AG09319 (cell line): ENCODE results near the gene OGFR.

ENCODE experiments used
- DNase-seq: peaks from one replicate; pipeline ENCODE4 v3.0.0-alpha.2; 2010; ENCODE audit warnings: low read depth; ENCODE audit errors: extremely low read depth
- CTCF ChIP-seq: IDR thresholded peaks from 2 replicates; pipeline ENCODE4 v1.5.1; 2011; ENCODE audit warnings: low read depth, mild to moderate bottlenecking, inconsistent platforms, low read length, moderate library complexity

The OGFR gene

GRCh38 chr20:62770916-62771315 lies 33.7 kb upstream of the OGFR start:
- DNase-seq = no peak

GRCh38 chr20:62771396-62772102 lies 33.1 kb upstream of the OGFR start:
- DNase-seq = no peak
- TF ChIP-seq CTCF = no peak

More at GRCh38 chr20:62770916-62771315, 33.7 kb upstream of the OGFR start:
- TF ChIP-seq CTCF = no peak

GRCh38 chr20:62772103-62772611 lies 32.5 kb upstream of the OGFR start:
- no peak for TF ChIP-seq CTCF
- no peak for DNase-seq

GRCh38 chr20:62772619-62772989 lies 32.0 kb upstream of the OGFR start:
- no peak for TF ChIP-seq CTCF
- DNase-seq = no peak

- DNase-seq = peak; percentile 44
- TF ChIP-seq CTCF = no peak
Measured at GRCh38 chr20:62772990-62773844, 31.4 kb upstream of the OGFR start.

- no peak for TF ChIP-seq CTCF
- DNase-seq = no peak
Measured at GRCh38 chr20:62773845-62774714, 30.6 kb upstream of the OGFR start.
